Stimulated activated CD8-positive, alpha-beta memory T cell treated with anti-CD3 and anti-CD28 coated beads, Interleukin-12 subunit alpha, Interleukin-12 subunit beta, amount 100 ng/mL, for 24 hours (primary cell): ENCODE results near the gene SCTR.

ENCODE experiments used
- DNase-seq: peaks from one replicate; pipeline ENCODE4 v3.0.0-alpha.2; 2020; ENCODE audit errors: extremely low read depth

Gene SCTR

DNA sequence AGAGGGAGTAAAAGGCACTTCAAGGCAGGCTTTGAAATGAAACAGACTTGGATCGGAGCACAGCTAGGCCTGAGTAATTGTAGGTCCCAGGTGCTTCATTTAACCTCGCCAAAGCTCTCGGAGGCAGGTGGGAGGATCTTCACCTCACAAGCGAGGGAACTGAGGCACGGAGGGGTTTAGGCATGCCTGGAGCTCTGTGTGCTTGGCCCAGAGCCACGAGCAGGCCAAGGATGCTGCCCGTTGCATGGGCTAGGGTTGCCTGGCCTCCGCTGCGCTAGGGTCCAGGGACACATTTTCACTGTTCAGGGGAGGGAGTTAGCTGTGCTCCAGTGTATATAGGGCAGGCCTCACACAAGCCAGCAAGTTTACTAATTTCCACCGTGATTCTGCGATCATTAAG is 81.4 kb downstream of the SCTR start:
- DNase-seq = no peak

DNA sequence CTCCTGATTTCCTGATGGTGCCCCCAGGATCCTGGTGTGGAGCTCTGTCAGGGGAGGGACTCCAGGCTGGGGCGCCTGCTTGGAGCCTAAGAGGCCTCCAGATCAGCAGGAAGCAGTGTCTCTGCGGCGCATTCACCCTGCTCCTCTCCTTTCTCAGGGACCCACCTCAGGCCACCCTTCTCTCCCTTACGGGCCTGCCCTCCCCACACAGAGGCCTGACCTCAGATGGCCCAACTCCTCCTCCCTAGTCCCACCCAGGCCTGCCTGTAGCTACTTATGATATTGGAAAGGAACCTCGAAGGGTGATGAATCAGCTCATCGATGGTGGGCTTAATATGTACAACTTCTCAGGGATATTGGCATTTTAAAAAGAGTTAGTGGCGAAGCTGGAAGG is 82.1 kb downstream of the SCTR start:
- no peak for DNase-seq

DNA sequence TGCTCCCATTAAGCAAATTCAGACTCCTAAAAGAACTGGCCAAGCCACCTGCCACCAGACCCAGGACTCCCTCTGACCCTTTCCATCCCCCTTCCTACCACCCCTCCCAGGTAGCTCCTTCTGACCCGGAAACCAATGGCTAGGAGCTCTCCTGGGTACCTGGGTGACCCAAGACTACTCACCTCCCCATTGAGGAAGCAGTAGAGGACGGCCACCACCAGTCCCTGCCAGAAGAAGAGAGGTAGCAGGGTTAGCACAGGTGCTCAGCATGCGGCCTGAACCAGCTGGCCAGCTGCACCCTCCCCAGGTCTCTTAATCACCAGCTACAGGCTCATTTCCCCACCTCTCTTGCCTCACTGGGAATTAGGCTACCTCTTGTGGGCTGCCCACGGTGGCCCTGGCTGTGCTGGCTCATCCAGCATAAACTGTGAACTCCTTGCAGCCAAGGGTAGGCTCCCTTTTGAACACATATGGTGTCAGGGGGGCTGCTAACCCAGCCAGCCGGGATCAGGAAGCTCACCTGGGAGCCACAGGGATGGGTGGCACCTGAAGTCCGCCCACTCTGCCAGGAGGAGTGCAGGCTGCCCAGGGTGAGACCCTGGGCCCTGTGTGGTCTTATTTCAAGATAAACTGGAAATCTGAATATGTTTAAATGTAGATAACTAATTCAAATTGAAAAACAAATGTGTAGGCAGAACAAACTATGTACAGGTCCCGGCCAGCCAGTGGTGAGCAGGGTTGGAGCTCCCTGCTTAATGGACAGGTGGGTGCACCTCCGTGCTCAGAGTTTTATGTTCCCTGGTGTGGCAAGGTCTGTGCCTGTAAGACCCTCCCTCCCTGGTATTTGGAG is 82.7 kb downstream of the SCTR start:
- no peak for DNase-seq

DNA sequence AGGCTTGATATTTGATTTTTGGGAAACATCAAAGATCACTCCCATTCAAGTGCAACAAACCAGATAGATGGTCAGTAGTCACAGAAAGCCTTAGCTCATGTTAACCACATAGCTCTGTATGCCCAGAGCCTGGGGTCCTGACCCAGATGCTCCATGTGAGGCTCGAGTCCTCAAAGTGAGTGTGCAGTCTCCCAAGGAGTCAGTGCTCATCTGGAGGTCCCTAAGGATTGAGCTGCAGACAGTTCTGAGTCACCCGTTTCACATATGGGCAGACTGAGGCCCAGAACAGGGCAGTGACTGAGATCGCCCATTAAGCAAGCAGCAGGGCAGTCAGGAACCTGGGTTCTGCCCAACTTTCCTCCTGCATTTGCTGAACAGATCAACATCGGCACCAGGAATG is 83.4 kb downstream of the SCTR start:
- no peak for DNase-seq

DNA sequence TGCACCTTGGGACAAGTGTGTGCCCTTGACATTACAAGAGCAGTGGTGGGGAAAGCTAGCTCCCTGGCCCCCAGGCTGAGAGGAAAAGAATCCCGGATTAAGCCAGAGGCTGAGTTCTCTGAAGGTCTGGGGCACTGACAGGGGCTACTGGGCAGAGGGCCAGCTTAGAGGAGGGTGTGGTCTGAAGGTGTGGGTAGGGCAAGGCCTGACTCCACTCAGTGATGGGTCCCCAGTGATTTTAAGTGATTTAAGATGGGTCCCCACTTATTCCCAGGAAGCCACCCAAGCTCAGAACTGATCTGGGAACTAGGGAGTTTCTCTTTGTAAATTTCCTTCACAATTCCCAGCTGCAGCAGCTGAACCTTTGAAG is 83.8 kb downstream of the SCTR start:
- DNase-seq = no peak

GRCh38 chr2:119439574-119440500 is 84.4 kb downstream of the SCTR start:
- no peak for DNase-seq

DNA sequence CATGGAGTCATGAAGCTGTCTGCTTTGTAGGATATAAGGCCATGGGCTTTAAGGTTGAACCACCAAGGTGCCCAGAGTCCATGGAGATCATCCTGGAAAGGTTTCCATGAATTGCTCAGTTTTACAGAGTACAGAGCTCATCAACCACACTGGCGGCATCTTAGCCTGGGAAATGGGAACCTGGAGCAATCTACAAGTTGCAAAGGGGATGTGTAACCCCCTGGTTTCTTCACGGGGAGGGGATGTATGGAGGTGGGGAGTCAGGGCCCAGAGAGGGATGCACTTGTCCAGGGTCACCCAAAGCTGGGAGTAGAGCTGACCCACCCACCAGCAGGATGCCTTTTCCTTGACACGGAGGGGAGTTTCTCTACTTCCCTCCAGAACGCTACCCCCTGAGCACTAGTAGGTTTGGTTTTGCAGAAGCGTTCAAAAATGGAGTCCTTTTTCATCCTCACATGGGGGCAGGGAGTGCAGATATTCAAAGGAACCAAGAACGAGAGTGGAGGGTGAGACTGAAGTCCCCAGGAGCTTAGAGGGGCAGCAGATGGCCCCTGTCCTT is 85.5 kb downstream of the SCTR start:
- DNase-seq = no peak

DNA sequence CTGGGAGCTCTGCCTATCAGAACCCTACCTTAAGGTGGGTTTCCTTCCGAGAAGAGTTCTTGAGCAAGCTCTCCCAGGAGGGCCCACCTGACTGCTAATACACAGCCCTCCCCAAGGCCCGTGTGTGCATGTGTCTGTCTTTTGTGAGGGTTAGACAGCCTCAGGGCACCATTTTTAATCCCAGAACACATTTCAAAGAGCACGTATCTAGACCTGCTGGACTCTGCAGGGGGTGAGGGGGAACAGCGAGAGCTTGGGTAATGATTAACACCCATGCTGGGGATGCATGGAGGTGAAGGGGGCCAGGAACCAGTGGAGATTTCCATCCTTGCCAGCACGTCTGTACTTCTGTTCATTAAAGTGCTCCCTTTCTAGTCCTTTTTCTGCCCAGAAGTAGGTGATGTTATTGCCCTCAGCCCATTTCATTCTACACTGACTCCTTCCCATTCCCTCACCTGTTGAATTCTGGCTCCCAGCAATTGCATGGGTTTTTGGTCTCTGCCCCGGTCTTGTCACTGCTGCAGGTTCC is 86.1 kb downstream of the SCTR start:
- DNase-seq = no peak

DNA sequence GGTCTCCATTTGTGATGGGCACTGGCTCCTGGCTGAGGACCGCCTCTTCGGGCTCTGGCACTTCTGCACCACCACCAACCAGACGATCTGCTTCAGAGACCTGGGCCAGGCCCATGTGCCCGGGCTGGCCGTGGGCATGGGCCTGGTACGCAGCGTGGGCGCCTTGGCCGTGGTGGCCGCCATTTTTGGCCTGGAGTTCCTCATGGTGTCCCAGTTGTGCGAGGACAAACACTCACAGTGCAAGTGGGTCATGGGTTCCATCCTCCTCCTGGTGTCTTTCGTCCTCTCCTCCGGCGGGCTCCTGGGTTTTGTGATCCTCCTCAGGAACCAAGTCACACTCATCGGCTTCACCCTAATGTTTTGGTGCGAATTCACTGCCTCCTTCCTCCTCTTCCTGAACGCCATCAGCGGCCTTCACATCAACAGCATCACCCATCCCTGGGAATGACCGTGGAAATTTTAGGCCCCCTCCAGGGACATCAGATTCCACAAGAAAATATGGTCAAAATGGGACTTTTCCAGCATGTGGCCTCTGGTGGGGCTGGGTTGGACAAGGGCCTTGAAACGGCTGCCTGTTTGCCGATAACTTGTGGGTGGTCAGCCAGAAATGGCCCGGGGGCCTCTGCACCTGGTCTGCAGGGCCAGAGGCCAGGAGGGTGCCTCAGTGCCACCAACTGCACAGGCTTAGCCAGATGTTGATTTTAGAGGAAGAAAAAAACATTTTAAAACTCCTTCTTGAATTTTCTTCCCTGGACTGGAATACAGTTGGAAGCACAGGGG is 87.1 kb downstream of the SCTR start:
- no peak for DNase-seq

GRCh38 chr2:119435953-119436297 is 88.4 kb downstream of the SCTR start:
- no peak for DNase-seq

GRCh38 chr2:119435081-119435952 is 89.0 kb downstream of the SCTR start:
- no peak for DNase-seq

DNA sequence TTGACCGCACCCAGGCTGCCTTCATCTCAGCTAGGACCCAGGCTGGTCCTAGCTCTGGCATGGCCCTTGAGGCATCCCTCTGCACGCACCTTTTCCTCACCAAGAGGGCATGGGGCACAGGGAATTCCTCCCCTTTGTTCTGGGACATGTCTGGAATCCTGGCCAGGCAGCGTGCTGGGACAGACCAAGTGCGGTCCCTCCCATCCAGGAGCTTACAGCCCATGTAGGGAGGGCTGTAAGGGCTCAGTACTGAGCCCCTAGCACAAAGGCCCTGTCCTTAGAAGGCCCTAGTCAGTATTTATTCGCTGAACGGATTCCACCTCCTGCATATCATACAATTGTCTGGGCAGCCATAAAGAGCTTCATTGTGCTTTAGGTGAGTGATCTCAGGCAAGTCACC is 89.6 kb downstream of the SCTR start:
- DNase-seq = no peak

GRCh38 chr2:119433636-119434327 is 90.5 kb downstream of the SCTR start:
- DNase-seq = no peak

DNA sequence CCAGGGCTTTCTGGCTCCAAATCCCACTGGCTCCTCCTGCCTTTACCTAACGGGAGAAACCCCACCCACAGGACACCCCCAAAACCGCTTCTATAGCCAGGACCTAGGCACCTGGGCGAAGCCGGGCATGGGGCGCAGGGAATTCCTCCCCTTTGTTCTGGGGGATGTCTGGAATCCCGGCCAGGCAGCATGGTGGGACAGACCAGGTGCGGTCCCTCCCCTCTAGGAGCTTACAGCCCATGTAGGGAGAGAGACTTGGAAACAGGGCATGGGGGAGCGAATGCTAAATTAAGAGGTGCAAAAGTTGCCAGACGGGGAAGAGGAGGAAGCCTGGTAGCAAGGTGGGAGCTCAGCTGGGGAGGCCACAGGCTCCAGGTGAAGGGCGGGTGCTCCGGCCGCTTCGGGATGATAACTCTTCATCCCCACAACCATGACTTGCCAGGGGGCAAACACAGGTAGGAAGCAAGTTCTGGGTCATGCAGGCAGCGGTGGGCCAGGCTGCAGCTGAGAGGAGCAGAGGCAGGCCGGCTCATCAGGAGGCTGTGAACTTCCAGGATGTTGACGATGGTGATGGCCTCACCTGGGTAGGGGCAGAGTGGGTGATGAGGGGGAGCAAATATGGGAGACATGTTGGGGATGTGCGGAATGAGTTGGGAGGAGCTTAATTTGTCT is 91.3 kb downstream of the SCTR start:
- no peak for DNase-seq

DNA sequence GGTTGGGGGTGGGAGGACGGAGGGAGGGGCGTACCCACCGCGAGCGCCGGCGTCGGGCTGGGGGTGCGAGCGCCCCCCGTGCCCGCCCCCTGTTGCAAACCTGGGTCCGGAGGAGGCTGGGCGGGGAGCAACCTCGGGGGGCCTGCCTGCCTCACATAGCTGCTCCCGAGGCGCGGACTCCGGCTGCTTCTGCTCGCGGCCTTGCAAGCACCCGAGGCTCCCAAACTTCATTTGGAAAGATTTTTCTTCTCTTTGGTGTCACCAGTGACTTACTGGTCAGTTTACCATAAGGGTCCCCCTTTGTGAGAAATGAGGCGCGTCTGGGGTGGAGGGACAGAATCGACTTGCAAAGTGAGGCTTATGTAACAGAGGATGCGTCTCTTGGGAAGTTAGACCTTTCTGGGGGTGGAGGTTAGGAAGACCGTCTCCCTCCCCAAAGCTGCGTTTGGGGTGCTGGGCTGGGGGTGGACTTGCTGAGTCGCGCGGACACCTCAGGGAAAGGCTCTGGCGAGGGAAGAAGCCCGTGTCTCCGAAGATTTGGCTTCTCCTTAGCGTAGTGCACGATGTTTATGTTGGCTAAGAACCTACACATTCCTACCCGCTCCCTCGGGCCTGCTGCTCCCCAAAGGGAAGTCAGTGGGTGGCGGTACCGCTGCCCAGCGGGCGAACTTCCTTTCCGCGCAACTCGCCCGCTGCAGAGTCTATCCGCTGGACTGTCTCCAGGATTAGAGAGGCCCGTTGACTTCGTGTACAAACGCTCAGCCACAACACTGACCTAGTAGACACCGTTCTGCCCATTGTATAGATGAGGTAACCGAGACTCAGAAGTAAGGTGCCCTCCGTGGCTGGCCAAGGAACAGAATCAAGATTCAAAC is 92.1 kb downstream of the SCTR start:
- no peak for DNase-seq

- DNase-seq = no peak
Observed at GRCh38 chr2:119431155-119431975, 92.9 kb downstream of the SCTR start, which contains the start of gene TMEM37. TSS of gene TMEM37 (plus strand) at chr2:119431854. CDS start at chr2:119431904, 50 bp downstream.

- no peak for DNase-seq
Observed at GRCh38 chr2:119430023-119430498, 94.2 kb downstream of the SCTR start.
